NB4 (cell line): ENCODE data around the gene CHTF18.

Experiments
- DNase-seq: peaks from one replicate; pipeline ENCODE4 v3.0.0; 2010; ENCODE audit warnings: low read depth
- H3K4me3 ChIP-seq: one replicate; pipeline ENCODE4 v1.5.1; 2011; ENCODE audit warnings: mild to moderate bottlenecking, low read depth, low read length, moderate library complexity
- MAX ChIP-seq: IDR thresholded peaks from 2 replicates; pipeline ENCODE4 v1.6.1; 2011; ENCODE audit warnings: low read depth, low read length
- MYC ChIP-seq: IDR thresholded peaks from 2 replicates; pipeline ENCODE4 v1.6.1; 2011; ENCODE audit warnings: low read depth, low read length
- POLR2A ChIP-seq: IDR thresholded peaks from 2 replicates; pipeline ENCODE4 v1.6.1; 2011; ENCODE audit warnings: mild to moderate bottlenecking; ENCODE audit not compliant: insufficient read length; ENCODE audit errors: extremely low read depth
- TF ChIP-seq, protein P1 (sequence below): IDR thresholded peaks from one replicate; pipeline ENCODE4 v1.5.1; 2012; ENCODE audit warnings: low read depth, low read length

CHTF18 gene

DNA sequence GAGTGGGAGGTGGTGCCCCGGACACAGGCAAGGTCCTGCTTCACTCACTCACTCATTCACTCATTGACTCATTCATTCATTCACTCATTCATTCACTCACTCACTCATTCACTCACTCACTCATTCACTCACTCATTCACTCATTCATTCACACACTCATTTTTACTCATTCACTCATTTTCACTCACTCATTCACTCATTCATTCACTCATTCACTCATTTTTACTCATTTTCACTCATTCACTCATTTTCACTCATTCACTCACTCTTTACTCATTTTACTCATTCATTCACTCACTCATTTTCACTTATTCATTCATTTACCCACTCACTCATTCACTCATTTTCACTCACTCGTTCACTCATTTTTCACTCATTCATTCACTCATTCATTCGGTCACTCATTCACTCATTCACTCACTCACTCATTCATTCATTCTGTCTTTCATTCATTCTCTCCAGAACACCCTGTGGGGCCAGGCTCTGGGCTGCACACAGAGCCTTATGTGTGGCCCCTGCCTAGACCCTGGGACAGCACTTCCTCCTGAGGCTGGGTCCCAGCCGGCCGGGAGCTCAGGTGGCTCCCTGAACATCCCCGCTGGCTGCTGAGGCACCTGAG is 9.4 kb upstream of the CHTF18 start:
- DNase-seq, result no peak

DNA sequence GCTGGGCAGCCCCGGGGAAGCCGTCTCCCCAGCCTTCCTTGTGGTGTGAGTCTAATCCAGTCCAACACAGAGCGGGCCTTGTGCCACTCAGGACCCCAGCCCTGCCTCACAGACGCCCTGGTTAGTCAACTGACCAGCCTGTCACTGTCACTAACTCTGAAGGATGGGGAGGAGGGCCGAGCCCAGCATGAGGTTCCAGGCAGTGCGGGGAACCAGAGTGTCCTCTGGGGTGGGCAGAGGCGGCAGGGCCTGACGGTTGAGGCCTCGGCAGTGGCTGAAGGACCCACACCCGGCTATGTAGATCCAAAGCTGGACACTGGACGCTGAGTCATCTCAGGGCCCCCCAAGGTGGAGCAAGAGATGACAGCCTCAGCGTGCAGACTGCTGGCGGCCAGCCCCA is 8.9 kb upstream of the CHTF18 start:
- no peak for DNase-seq
- no peak overlapping the region for H3K4me3 ChIP-seq
- TF ChIP-seq, protein P1, sequence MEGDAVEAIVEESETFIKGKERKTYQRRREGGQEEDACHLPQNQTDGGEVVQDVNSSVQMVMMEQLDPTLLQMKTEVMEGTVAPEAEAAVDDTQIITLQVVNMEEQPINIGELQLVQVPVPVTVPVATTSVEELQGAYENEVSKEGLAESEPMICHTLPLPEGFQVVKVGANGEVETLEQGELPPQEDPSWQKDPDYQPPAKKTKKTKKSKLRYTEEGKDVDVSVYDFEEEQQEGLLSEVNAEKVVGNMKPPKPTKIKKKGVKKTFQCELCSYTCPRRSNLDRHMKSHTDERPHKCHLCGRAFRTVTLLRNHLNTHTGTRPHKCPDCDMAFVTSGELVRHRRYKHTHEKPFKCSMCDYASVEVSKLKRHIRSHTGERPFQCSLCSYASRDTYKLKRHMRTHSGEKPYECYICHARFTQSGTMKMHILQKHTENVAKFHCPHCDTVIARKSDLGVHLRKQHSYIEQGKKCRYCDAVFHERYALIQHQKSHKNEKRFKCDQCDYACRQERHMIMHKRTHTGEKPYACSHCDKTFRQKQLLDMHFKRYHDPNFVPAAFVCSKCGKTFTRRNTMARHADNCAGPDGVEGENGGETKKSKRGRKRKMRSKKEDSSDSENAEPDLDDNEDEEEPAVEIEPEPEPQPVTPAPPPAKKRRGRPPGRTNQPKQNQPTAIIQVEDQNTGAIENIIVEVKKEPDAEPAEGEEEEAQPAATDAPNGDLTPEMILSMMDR, result no peak
- no peak for TF ChIP-seq MAX
- no peak for TF ChIP-seq MYC
- TF ChIP-seq POLR2A, result no peak

More for the DNA sequence above, 9.4 kb upstream of the CHTF18 start:
- H3K4me3 ChIP-seq, result no peak overlapping the region
- no peak for TF ChIP-seq MAX
- TF ChIP-seq, protein P1, result no peak
- TF ChIP-seq MYC, result no peak
- no peak for TF ChIP-seq POLR2A

GRCh38 chr16:780296-780695 is 8.1 kb upstream of the CHTF18 start:
- H3K4me3 ChIP-seq, result no peak overlapping the region
- TF ChIP-seq MYC, result no peak
- no peak for TF ChIP-seq MAX
- TF ChIP-seq, protein P1, result no peak
- no peak for TF ChIP-seq POLR2A
- DNase-seq, result no peak

DNA sequence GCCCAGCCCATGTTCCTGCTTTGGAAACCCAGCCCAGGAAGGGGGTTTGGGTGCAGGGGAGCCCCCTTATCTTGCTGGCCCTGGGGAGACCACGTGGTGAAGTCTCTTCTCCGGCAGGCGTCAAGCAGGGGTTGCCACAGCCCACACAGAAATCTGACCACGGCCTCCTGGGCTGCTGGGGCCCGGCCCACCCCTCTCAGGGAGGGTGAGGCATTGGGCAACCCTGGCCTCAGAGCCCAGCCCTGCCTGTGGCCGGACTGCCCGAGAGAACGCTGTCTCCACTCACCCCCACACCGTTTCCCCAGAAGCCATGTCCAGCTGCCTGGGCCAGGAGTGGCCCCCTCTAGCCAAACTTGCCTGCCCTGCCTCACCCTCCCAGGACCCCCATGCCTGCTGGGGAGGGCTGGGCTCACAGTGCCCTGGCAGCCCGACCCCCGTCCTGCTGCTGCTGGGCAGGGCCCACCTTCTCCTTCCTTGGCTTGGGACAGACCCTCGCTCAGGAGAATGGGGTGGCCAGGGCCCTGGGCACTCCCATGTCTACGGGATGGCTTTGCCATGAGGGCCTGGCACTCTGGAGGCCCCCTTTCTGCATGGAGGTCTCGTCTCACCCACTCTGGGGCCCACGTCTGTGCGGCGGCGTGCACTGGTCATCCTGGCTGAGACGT is 6.9 kb upstream of the CHTF18 start:
- no peak overlapping the region for H3K4me3 ChIP-seq
- TF ChIP-seq MAX (peak; percentile 84), MYC (no peak)
- peak; percentile 49 for DNase-seq

- no peak overlapping the region for H3K4me3 ChIP-seq
- no peak for DNase-seq
- TF ChIP-seq MAX (no peak), MYC (no peak), POLR2A (no peak)
- TF ChIP-seq, protein P1, result no peak
These were observed 6.2 kb upstream of the CHTF18 start for GRCh38 chr16:782258-782657.

DNA sequence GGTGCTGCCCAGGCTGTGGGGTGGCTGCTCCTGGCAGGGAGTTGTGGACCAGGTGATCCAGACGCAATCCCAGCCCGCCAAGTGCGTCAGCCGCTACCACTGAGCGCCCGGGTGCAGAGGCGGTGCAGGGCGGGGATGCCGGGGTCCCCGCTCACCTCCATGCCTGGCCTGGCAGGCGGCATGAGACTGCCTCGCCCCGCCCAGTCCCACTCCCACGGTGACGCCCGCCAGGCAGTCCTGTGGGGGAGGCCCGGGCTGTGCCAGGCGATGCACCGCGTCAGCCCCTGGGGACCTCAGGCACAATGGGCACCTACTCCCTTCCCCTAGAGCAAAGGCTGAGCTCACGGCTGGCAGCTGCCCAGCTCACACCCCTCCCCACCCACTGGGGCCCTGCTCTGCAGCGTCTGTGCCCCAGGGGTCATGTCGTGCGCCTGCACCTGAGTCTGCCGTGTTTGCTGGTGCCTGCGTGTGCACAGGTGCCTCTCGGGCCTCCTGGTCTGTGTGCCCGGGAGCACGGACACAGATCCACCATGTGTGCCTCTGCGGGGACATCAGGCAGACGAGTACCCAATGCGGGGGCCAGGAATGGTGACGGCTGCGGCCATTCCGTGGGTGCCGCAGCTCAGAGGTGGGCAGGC is 5.5 kb upstream of the CHTF18 start:
- H3K4me3 ChIP-seq, result no peak overlapping the region
- TF ChIP-seq POLR2A (no peak), MAX (no peak), MYC (no peak)
- TF ChIP-seq, protein P1, result no peak
- no peak for DNase-seq
